HG03097 (cell line): ENCODE results near the gene MFF.
"Not testable (repeated sequence)": the region's sequence is repeated elsewhere in the genome, so short reads cannot be mapped to it uniquely, and the experiment has no call there.

Source experiments
- ATAC-seq: cut with Tn5 transposase; IDR thresholded peaks from one replicate; pipeline ENCODE4 v1.9.1; 2021; ENCODE audit not compliant: unreplicated experiment, low FRiP score

MFF gene

DNA sequence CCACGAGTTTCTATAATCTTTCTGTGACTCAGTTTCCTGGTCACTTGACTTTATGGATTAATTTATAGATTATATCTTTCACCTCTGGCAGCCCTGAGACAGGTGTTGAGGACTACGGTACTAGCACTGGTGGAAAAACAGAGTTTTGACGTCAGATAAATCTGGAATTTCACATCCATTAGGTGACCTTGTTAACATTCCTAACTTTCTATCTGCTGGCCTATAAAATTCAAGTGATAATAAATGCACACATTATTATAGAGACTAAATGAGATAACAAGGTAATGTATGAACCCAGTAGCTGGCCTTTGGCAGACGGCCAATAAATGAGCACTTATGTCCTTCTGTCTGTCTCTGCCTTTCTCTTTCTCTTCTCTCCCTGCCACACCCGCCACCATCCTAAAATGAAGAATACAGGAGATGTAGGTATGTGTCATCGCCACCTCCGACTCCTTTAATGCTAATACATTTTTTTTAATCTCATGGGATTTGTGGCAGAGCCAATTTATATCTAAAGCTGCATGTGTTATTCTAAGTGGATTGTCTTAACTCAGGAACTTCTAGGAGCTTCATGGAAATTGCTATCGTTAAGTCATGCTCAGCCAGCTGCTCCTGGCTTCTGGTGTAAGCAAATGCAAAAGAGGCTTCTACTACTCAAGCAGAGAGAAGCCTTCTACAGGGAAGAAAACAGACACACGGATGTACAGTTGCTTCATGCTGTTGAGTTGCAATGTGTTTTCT lies 51.8 kb downstream of the MFF start:
- no peak for ATAC-seq

GRCh38 chr2:227377467-227378351 lies 52.7 kb downstream of the MFF start:
- no peak for ATAC-seq

- no peak for ATAC-seq
Measured at GRCh38 chr2:227378371-227378782, 53.3 kb downstream of the MFF start.

DNA sequence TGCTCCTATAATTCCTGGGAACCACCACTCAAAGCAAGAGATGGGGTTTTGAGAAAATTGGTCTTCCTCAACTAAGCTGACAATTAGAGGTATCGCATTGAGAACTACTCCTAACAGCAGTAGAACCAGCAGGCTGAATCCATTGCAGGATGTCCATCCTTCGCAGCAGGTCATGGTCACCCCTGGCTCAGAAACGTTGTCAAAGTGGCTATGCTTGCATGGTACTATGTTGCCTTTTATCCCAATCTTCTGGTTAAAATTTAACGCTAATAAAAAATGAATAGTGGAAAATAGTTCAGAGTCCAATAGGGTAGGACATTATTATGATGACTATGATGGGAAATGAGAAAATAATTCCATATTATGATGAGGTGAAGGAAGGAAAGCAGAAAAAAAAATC lies 54.0 kb downstream of the MFF start, which contains the start of gene TM4SF20:
TM4SF20 (minus strand) TSS at position 212 of the 400 bp plus-strand sequence; CDS start at position 174, 38 bp downstream.
- ATAC-seq, result no peak

DNA sequence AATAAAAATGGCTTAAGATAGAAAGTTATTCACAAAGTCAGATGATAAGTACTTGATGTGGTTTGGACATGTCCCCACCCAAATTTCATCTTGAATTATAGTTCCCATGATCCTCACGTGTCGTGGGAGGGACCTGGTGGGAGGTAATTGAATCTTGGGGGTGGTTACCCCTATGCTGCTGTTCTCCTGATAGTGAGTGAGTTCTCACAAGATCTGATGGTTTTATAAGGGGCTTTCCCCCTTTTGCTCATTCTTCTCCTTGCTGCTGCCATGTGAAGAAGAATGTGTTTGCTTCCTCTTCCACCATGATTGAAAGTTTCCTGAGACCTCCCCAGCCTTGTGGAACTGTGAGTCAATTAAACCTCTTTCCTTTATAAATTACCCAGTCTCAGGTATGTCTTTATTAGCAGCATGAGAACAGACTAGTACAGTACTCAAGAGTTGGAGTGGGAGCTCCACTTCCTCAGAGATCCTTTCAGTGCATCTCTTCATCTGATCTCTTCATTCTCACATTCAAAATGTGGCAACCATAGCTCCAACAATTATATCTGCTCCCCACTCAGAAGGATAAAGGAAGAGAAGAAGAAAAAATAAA lies 57.3 kb downstream of the MFF start:
- ATAC-seq, result not testable (repeated sequence)

DNA sequence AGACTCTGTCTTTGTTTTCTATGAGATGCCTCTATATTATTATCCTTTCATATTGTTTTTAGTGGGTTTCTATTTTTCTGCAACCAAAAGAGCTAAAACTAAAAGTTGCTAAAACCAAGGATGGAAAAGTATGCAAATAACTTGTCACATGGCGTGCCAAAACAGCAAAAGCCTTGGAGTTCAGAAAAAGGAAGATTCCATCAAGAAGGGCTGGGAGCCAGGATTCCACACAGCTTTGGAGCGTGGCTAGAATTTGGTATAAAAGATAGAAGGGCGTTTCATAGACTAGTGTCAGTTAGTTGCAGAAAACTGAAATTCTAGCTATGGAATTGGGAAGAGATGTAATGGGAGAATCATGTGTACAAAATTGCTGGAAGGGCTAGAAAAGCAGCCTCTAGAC lies 58.6 kb downstream of the MFF start:
- no peak for ATAC-seq

GRCh38 chr2:227386630-227387029 lies 61.6 kb downstream of the MFF start:
- ATAC-seq, result no peak

DNA sequence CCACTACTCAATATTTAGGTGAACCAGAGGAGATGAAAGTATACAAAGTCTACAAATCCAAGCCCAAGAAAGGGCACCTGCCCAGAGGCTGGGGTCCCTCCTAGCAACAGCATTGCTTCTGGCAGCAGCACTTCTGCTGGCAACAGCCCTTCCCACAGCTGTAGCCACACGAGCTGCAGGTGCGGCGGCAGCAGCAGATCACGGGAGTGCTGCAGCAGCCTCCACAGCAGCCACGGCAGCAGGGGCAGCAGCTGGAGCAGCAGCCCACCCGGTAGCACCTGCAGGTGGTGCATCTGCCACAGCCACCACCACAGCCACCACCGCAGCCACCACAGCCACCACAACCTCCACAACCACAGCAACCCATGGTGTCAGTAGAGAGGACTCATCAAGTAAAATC lies 62.5 kb downstream of the MFF start, which contains the start of gene SCYGR1:
SCYGR1 (minus strand) TSS at position 367 of the 400 bp plus-strand sequence; CDS start at position 367, 0 bp downstream.
- ATAC-seq, result not testable (repeated sequence)

DNA sequence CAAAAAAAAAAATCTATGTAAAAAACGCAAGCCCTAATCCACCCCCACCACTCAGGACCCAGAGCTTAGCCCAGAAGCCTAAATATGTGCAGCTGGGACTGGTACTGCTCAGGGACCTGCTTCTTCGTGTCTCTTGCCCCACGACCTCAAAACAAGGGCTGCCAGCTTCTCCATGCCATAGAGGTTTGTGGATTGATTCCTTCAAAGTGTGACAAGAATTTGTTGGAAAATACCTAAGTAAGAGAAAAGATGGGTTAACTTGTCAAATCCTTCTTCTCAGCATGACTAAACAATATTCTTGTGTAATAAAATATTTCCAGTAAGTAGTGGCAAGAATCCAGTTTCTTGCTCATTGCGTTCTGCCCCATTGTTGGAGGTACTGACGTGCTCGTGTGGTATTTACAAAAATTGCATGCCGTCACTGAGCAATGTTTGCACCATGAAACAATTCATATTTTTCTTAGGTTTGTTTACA lies 63.5 kb downstream of the MFF start:
- ATAC-seq, result no peak

DNA sequence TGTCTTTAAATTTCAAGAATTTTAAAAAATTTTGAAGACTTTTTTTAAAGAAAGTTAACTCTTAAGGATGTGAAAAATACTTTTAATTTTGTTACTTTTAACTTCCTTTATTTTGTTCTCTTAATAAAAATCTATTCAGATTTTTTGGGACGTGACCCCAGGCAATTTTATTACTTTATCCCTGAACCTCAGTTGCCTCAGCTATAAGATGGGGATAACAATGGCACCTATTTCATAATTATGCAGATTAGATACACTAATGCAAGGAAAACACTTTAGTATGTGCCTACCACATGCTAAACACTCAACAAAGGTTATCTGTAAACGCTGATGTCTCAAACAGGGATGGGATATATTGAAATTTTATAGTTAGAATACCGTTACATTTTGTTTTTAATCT lies 64.2 kb downstream of the MFF start:
- ATAC-seq, result no peak

- no peak for ATAC-seq
Measured at GRCh38 chr2:227389661-227390060, 64.6 kb downstream of the MFF start.

- no peak for ATAC-seq
Measured at GRCh38 chr2:227390468-227391256, 65.6 kb downstream of the MFF start.

DNA sequence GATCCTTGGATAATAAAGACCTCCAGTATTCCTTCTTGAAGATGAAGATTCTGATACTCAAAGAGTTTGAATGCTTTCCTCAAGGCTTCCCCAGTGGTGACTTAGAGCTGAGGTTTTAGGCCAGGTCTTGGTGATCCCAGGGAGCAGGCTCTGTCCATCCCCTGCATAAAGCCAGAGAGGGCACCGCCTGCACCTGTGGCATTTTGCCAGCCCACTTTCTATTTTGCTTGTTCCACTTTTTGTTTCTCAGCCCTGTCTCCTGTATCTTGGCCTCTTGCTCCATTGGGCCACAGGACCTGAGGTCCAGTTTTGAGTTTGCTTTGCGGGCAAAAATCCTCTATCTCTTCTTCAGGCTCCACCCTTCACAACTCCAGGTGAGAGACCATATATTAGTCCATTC lies 69.3 kb downstream of the MFF start:
- no peak for ATAC-seq

GRCh38 chr2:227395556-227395955 lies 70.5 kb downstream of the MFF start:
- no peak for ATAC-seq

DNA sequence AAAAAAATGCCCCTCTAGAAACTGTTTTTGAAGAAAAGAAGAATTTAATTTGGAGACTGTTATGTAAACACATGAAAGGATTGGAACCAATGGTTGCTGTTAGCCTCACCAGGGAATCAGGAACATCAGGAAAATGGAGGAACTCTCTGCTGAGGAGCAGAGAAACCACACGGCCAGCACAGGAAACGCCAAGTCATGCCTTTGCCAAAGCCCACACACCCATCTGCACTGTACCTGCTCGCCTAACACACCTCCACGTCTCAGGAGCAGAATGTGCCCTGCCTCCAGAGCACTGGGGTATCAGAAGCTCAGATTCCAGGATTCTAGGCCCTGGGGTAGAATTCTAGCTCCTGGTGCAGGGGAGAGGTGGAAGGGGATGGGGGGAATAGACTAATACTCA lies 72.5 kb downstream of the MFF start:
- no peak for ATAC-seq

- ATAC-seq, result no peak
Measured at GRCh38 chr2:227398684-227399670, 73.9 kb downstream of the MFF start.

DNA sequence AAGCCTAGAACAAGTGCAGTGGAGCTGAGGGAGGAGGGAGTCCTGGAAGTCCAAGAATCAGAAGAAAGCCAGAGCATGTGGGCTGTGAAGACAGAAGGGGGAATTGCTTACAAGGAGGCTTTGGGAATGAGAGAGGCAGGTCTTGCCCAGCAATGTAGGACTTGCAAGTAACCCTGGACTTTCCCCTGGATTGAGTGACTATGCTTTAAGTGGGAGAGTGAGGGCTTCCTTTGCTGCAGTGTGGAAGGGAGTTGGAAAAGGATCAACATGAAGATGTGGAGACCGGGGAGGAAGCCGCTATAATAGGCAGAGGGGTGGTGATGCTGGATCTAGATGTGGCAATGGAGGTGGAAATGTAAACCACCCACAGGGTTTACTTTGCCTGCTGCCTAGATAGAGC lies 76.5 kb downstream of the MFF start:
- no peak for ATAC-seq

DNA sequence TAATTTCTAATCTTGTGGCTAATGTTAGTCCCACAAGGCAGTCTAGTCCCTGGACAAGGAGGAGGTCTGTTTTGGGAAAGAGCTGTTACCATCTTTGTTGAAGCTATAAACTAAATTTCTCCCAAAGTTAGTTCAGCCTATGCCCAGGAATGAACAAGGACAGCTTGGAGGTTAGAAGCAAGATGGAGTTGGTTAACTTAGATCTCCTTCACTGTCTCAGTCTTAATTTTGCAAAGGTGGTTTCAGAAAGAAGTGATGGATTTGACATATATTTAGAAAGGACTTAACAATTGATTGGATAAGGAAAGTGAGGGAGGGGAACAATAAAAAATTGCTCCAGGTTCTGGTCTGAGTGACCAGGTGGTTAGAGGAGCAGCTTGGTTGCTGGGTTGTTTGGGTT lies 77.3 kb downstream of the MFF start:
- no peak for ATAC-seq

- no peak for ATAC-seq
Measured at GRCh38 chr2:227402959-227403358, 77.9 kb downstream of the MFF start.
